Measurements from ENCODE around the gene CEACAM19. TPM values are rescaled to one million over a fixed set of nuclear protein-coding genes. Genes with fewer than 3 reads are reported as not detected.
"Not testable (repeated sequence)": the region's sequence is repeated elsewhere in the genome, so short reads cannot be mapped to it uniquely, and the experiment has no call there.

CEACAM19 gene
- total RNA-seq, 2 experiments from 2014 or later = 0.63 to 1.3 TPM

- no peaks in the 10 kb centered on the region for H3K36me3 Mint-ChIP-seq (ENCODE audit: low read depth)
- no peak for TF ChIP-seq CTCF (IDR thresholded peaks at IDR 0.05)
- peaks cover 17% of the 10 kb centered on the region for H3K9me3 Mint-ChIP-seq
- H3K27ac Mint-ChIP-seq = no peak overlapping the region
- no peaks in the 10 kb centered on the region for H3K27me3 Mint-ChIP-seq
- intact Hi-C loops (cut with micrococcal nuclease) = no loop called here
- peaks cover 29% of the 10 kb centered on the region for H3K4me1 Mint-ChIP-seq (ENCODE audit: low read depth)
- POLR2A ChIA-PET = no interaction called here
- ATAC-seq (no peak), DNase-seq (no peak)
- CTCF ChIA-PET = interaction anchor here (6.2 to 15.3 kb wide), 2 partner anchors 30 to 49 kb away, joined by 93 to 474 read pairs; no protein-coding TSS in a partner anchor
- H3K4me3 Mint-ChIP-seq = no peak overlapping the region
Measured at GRCh38 chr19:44719262-44719701, 48.0 kb downstream of the CEACAM19 start.

GRCh38 chr19:44720396-44720795, 49.1 kb downstream of the CEACAM19 start:
- H3K27me3 Mint-ChIP-seq; H3K27ac Mint-ChIP-seq; H3K4me3 Mint-ChIP-seq; POLR2A ChIA-PET; intact Hi-C loops (cut with micrococcal nuclease); ATAC-seq; DNase-seq; H3K36me3 Mint-ChIP-seq (ENCODE audit: low read depth); H3K9me3 Mint-ChIP-seq: not testable (repeated sequence)
- CTCF ChIA-PET = interaction anchor here (0.6 to 15.3 kb wide), 4 partner anchors 12 to 223 kb away, joined by 3 to 474 read pairs (median 48); no protein-coding TSS in a partner anchor
- H3K4me1 Mint-ChIP-seq (ENCODE audit: low read depth) = peaks cover 36% of the 10 kb centered on the region

- H3K4me1 Mint-ChIP-seq (ENCODE audit: low read depth) = peaks cover 36% of the 10 kb centered on the region
- peaks cover 1% of the 10 kb centered on the region for H3K9me3 Mint-ChIP-seq
- POLR2A ChIA-PET = no interaction called here
- TF ChIP-seq CTCF (IDR thresholded peaks at IDR 0.05) = no peak
- no peak overlapping the region for H3K4me3 Mint-ChIP-seq
- ATAC-seq (no peak), DNase-seq (peak; percentile 49)
- H3K27ac Mint-ChIP-seq = no peak overlapping the region
- H3K27me3 Mint-ChIP-seq = no peaks in the 10 kb centered on the region
- intact Hi-C loops (cut with micrococcal nuclease) = no loop called here
- H3K36me3 Mint-ChIP-seq (ENCODE audit: low read depth) = no peaks in the 10 kb centered on the region
- CTCF ChIA-PET = interaction anchor here (0.6 to 15.3 kb wide), 6 partner anchors 12 to 223 kb away, joined by 3 to 474 read pairs (median 3); partner anchors contain the start of genes BCL3 and NECTIN2
Measured at GRCh38 chr19:44720945-44721344, 49.7 kb downstream of the CEACAM19 start.

- H3K4me1 Mint-ChIP-seq (ENCODE audit: low read depth) = peaks cover 36% of the 10 kb centered on the region
- DNase-seq; POLR2A ChIA-PET; intact Hi-C loops (cut with micrococcal nuclease); H3K4me3 Mint-ChIP-seq; H3K27me3 Mint-ChIP-seq; H3K36me3 Mint-ChIP-seq (ENCODE audit: low read depth); H3K27ac Mint-ChIP-seq; H3K9me3 Mint-ChIP-seq; ATAC-seq: not testable (repeated sequence)
- CTCF ChIA-PET = interaction anchor here (1.3 to 15.3 kb wide), 6 partner anchors 12 to 124 kb away, joined by 3 to 474 read pairs (median 5); partner anchors contain the start of genes BCL3 and NECTIN2
Measured at GRCh38 chr19:44721369-44721768, 50.1 kb downstream of the CEACAM19 start.

GRCh38 chr19:44722131-44723121, 51.1 kb downstream of the CEACAM19 start:
- ChIA-PET POLR2A (interaction anchor here (0.6 kb wide), 2 partner anchors 27 to 148 kb away, joined by 3 to 4 read pairs; no protein-coding TSS in a partner anchor), CTCF (interaction anchor here (0.9 to 15.3 kb wide), 21 partner anchors 9 to 230 kb away, joined by 3 to 474 read pairs (median 7); partner anchors contain the start of genes BCL3 and NECTIN2)
- no peak for TF ChIP-seq CTCF (IDR thresholded peaks at IDR 0.05)
- intact Hi-C loops (cut with micrococcal nuclease) = no loop called here
- Mint-ChIP-seq H3K27ac (peak overlapping the region; percentile 13), H3K9me3 (no peaks in the 10 kb centered on the region), H3K27me3 (no peaks in the 10 kb centered on the region), H3K4me3 (no peak overlapping the region), H3K36me3 (ENCODE audit: low read depth) (no peaks in the 10 kb centered on the region), H3K4me1 (ENCODE audit: low read depth) (peaks cover 36% of the 10 kb centered on the region)
- DNase-seq = peak; percentile 56
- ATAC-seq = peak; percentile 14
